ENCODE results near the gene ZNF232. TPM values are rescaled to one million over a fixed set of nuclear protein-coding genes. Genes with fewer than 3 reads are reported as not detected.

ZNF232 gene
- total and polyA plus RNA-seq, 2 of the 13 experiments (the other 11 are each of a cell fraction or from before 2014, with no cell fraction given), result 7.8 to 28.7 TPM

DNA sequence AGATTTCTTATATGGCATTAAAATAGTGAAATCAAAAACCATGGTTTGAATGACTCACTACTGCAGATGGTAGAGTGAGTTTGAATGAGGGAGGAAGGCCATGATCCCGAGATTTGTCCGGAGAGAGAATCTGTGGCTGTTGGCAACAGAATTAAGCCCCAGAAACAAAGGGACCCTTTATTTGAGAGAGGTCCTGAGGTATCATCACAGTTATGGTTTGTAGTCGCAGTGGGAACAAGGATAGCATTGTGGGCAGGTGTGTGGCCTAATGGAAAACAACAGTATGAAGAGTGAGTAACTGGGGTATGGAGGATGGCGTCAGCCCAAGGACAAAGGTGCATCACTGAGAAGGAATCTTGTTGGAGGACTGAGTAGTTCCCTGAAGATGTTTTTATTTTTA lies 42.0 kb downstream of the ZNF232 start (continued):
- TF ChIP-seq ZBTB10 (CRISPR knock-in tag; IDR thresholded peaks at IDR 0.05; ENCODE audit: borderline replicate concordance) (no peak), ZNF607 (CRISPR knock-in tag; IDR thresholded peaks at IDR 0.05; ENCODE audit: borderline replicate concordance) (no peak), ZKSCAN8 (CRISPR knock-in tag; IDR thresholded peaks at IDR 0.05; ENCODE audit: borderline replicate concordance) (no peak), HES4 (CRISPR knock-in tag; IDR thresholded peaks at IDR 0.05; ENCODE audit: borderline replicate concordance) (no peak), EP300 (IDR thresholded peaks at IDR 0.05; ENCODE audit: low read depth in 2 of 2, low read length in 2 of 2) (peak; percentile 19 to 32; a peak in 1 of 4 replicates), EP300 (CRISPR knock-in tag; IDR thresholded peaks at IDR 0.05; ENCODE audit: borderline replicate concordance) (no peak), CBX2 (IDR thresholded peaks at IDR 0.05; ENCODE audit: low read depth, low read length) (no peak), CBX2 (CRISPR knock-in tag; IDR thresholded peaks at IDR 0.05; ENCODE audit: low read depth) (no peak), ZBTB42 (CRISPR knock-in tag; IDR thresholded peaks at IDR 0.05) (no peak), SAFB2 (CRISPR knock-in tag; IDR thresholded peaks at IDR 0.05; ENCODE audit: borderline replicate concordance, low read depth) (no peak), PAXIP1 (CRISPR knock-in tag; conservative IDR thresholded peaks at IDR 0.05) (0 out of 2 replicates have a peak, but pooled peaks have one; percentile 18), ZNF589 (CRISPR knock-in tag; conservative IDR thresholded peaks at IDR 0.05) (no peak), ZSCAN9 (CRISPR knock-in tag; IDR thresholded peaks at IDR 0.05; ENCODE audit: borderline replicate concordance) (no peak), GFI1 (CRISPR knock-in tag; IDR thresholded peaks at IDR 0.05; ENCODE audit: borderline replicate concordance) (no peak), ZBTB34 (CRISPR knock-in tag; IDR thresholded peaks at IDR 0.05) (no peak), ARNT (IDR thresholded peaks at IDR 0.05) (no peak), ZNF576 (CRISPR knock-in tag; IDR thresholded peaks at IDR 0.05) (no peak), TBP (CRISPR knock-in tag; IDR thresholded peaks at IDR 0.05) (no peak), ZMYM2 (CRISPR knock-in tag; IDR thresholded peaks at IDR 0.05) (no peak)
- TF ChIP-seq, protein P1, sequence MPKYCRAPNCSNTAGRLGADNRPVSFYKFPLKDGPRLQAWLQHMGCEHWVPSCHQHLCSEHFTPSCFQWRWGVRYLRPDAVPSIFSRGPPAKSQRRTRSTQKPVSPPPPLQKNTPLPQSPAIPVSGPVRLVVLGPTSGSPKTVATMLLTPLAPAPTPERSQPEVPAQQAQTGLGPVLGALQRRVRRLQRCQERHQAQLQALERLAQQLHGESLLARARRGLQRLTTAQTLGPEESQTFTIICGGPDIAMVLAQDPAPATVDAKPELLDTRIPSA (CRISPR knock-in tag; IDR thresholded peaks at IDR 0.05; ENCODE audit: borderline replicate concordance), result no peak
- TF ChIP-seq, protein P2, sequence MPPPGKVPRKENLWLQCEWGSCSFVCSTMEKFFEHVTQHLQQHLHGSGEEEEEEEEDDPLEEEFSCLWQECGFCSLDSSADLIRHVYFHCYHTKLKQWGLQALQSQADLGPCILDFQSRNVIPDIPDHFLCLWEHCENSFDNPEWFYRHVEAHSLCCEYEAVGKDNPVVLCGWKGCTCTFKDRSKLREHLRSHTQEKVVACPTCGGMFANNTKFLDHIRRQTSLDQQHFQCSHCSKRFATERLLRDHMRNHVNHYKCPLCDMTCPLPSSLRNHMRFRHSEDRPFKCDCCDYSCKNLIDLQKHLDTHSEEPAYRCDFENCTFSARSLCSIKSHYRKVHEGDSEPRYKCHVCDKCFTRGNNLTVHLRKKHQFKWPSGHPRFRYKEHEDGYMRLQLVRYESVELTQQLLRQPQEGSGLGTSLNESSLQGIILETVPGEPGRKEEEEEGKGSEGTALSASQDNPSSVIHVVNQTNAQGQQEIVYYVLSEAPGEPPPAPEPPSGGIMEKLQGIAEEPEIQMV (CRISPR knock-in tag; IDR thresholded peaks at IDR 0.05; ENCODE audit: low read depth), result no peak
